ENCODE measurements around the gene LMF2. TPM values are rescaled to one million over a fixed set of nuclear protein-coding genes. Genes with fewer than 3 reads are reported as not detected.

Gene LMF2
- total RNA-seq, 1 experiment from 2014 or later, result 56.9 TPM

- TF ChIP-seq SIN3A (IDR thresholded peaks at IDR 0.05; ENCODE audit: low read depth) (no peak), CEBPB (IDR thresholded peaks at IDR 0.05; ENCODE audit: low read depth) (no peak), CBX3 (IDR thresholded peaks at IDR 0.05; ENCODE audit: low read depth) (no peak), SP1 (IDR thresholded peaks at IDR 0.05; ENCODE audit: low read depth) (no peak), POLR2A (IDR thresholded peaks at IDR 0.05; ENCODE audit: borderline replicate concordance, extremely low read depth, insufficient read depth, insufficient read length) (no peak), YY1 (IDR thresholded peaks at IDR 0.05; ENCODE audit: extremely low read depth, insufficient replicate concordance, low read depth, low read length) (no peak), EZH2phosphoT487 (IDR thresholded peaks at IDR 0.05; ENCODE audit: borderline replicate concordance) (no peak), EGR1 (IDR thresholded peaks at IDR 0.05; ENCODE audit: low read depth) (no peak), CTCF (IDR thresholded peaks at IDR 0.05 in 2 of 3, conservative IDR thresholded peaks at IDR 0.05 in 1 of 3; ENCODE audit: borderline replicate concordance in 1 of 3, insufficient read depth in 1 of 3, low read depth in 2 of 3, low read length in 2 of 3) (no peak), ZNF274 (IDR thresholded peaks at IDR 0.05; ENCODE audit: low read depth, low read length) (no peak), TCF7L2 (IDR thresholded peaks at IDR 0.05; ENCODE audit: borderline replicate concordance, extremely low read depth, insufficient read depth, insufficient read length) (no peak), EZH2 (IDR thresholded peaks at IDR 0.05) (no peak), RAD21 (IDR thresholded peaks at IDR 0.05; ENCODE audit: low read depth) (no peak), FOSL1 (IDR thresholded peaks at IDR 0.05; ENCODE audit: low read depth) (no peak), ELF1 (IDR thresholded peaks at IDR 0.05; ENCODE audit: borderline replicate concordance, low read depth) (no peak), JUND (IDR thresholded peaks at IDR 0.05) (no peak)
- TF ChIP-seq, protein P1, sequence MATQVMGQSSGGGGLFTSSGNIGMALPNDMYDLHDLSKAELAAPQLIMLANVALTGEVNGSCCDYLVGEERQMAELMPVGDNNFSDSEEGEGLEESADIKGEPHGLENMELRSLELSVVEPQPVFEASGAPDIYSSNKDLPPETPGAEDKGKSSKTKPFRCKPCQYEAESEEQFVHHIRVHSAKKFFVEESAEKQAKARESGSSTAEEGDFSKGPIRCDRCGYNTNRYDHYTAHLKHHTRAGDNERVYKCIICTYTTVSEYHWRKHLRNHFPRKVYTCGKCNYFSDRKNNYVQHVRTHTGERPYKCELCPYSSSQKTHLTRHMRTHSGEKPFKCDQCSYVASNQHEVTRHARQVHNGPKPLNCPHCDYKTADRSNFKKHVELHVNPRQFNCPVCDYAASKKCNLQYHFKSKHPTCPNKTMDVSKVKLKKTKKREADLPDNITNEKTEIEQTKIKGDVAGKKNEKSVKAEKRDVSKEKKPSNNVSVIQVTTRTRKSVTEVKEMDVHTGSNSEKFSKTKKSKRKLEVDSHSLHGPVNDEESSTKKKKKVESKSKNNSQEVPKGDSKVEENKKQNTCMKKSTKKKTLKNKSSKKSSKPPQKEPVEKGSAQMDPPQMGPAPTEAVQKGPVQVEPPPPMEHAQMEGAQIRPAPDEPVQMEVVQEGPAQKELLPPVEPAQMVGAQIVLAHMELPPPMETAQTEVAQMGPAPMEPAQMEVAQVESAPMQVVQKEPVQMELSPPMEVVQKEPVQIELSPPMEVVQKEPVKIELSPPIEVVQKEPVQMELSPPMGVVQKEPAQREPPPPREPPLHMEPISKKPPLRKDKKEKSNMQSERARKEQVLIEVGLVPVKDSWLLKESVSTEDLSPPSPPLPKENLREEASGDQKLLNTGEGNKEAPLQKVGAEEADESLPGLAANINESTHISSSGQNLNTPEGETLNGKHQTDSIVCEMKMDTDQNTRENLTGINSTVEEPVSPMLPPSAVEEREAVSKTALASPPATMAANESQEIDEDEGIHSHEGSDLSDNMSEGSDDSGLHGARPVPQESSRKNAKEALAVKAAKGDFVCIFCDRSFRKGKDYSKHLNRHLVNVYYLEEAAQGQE (IDR thresholded peaks at IDR 0.05; ENCODE audit: low read depth), result no peak
- TF ChIP-seq, protein P2, sequence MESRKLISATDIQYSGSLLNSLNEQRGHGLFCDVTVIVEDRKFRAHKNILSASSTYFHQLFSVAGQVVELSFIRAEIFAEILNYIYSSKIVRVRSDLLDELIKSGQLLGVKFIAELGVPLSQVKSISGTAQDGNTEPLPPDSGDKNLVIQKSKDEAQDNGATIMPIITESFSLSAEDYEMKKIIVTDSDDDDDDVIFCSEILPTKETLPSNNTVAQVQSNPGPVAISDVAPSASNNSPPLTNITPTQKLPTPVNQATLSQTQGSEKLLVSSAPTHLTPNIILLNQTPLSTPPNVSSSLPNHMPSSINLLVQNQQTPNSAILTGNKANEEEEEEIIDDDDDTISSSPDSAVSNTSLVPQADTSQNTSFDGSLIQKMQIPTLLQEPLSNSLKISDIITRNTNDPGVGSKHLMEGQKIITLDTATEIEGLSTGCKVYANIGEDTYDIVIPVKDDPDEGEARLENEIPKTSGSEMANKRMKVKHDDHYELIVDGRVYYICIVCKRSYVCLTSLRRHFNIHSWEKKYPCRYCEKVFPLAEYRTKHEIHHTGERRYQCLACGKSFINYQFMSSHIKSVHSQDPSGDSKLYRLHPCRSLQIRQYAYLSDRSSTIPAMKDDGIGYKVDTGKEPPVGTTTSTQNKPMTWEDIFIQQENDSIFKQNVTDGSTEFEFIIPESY (IDR thresholded peaks at IDR 0.05; ENCODE audit: extremely low read depth, insufficient replicate concordance, low read length), result no peak
- TF ChIP-seq, protein P3, sequence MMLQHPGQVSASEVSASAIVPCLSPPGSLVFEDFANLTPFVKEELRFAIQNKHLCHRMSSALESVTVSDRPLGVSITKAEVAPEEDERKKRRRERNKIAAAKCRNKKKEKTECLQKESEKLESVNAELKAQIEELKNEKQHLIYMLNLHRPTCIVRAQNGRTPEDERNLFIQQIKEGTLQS (IDR thresholded peaks at IDR 0.05), result no peak
- Histone ChIP-seq H3K4me2 (ENCODE audit: low read length) (no peak overlapping the region), H3K4me3 (replicated peaks in 1 of 2; ENCODE audit: low read depth in 1 of 2, low read length in 2 of 2) (no peak overlapping the region), H3K4me1 (ENCODE audit: control insufficient read depth in 1 of 2, insufficient read depth in 2 of 2, low read length in 2 of 2) (peaks cover 4 to 16% of the 10 kb centered on the region in 2 experiments; a peak in 3 of 4 replicates), H3K79me2 (ENCODE audit: insufficient read depth, low read length) (peaks cover 14% of the 10 kb centered on the region), H2AFZ (ENCODE audit: low read depth, low read length, poor library complexity, severe bottlenecking) (no peak overlapping the region), H3K9me3 (ENCODE audit: control insufficient read depth in 1 of 2, insufficient read depth in 1 of 2, low read depth in 1 of 2, low read length in 2 of 2) (no peaks in the 10 kb centered on the region), H3K36me3 (ENCODE audit: control insufficient read depth in 1 of 2, insufficient read depth in 2 of 2, low read length in 2 of 2) (0 out of 4 replicates have a peak, but pooled peaks cover 0 to 8% of the 10 kb centered on the region in 2 experiments), H3K9me2 (ENCODE audit: insufficient read depth) (no peaks in the 10 kb centered on the region), H3K9ac (ENCODE audit: low read length) (no peak overlapping the region), H3K27ac (ENCODE audit: low read depth, low read length) (no peak overlapping the region), H4K20me1 (ENCODE audit: insufficient read depth) (no peaks in the 10 kb centered on the region), H3K27me3 (ENCODE audit: insufficient read depth, low read length) (no peaks in the 10 kb centered on the region)
- intact Hi-C loops (cut with micrococcal nuclease), result no loop called here
- no peak for ATAC-seq
- CTCF ChIA-PET, result no interaction called here
- no peak for DNase-seq (ENCODE audit: low read depth, low spot score)
- no TSS peak for BruUV-seq (replicated peaks)
- POLR2A ChIA-PET, result no interaction called here
- RAD21 ChIA-PET (ENCODE audit: low non-redundant PET in 1 of 2, low total read pairs in 2 of 2, uncharacterized antibody in 2 of 2, unreplicated experiment in 2 of 2), result no interaction called here
These were observed 5.4 kb downstream of the LMF2 start for GRCh38 chr22:50502096-50502495.
